GM10847 (cell line): ENCODE results near the gene LTBP1.

Experiments
- POLR2A ChIP-seq: IDR thresholded peaks from 2 replicates; pipeline ENCODE4 v1.6.1; 2011; ENCODE audit not compliant: insufficient read length; ENCODE audit errors: extremely low read depth

The LTBP1 gene

DNA sequence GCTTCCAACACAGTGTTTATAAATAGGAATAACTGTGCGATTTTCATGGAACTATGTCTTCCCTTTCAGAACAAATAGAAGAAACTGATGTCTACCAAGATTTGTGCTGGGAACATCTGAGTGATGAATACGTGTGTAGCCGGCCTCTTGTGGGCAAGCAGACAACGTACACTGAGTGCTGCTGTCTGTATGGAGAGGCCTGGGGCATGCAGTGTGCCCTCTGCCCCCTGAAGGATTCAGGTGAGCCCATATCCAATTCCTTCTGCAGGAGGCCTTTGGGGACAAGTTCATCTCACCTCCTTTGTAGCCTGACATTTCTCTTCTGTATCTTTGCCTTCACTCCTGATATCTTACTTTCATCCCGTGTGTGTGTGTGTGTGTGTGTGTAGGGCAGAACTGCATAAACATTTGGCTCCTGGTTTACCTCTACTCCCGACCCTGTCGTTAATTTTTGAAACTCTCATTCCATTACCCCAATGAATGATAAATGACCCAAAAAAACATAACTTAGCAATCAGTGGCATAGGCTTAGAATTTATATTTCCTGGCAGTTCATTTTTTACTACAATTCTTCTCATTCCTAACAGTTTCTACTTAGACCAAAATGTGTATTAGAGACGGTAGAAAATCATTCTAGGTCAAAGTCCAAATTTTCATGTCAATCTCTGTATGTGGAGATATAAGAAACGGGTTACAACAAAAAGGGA, 418.7 kb downstream of the LTBP1 start:
- no peak for TF ChIP-seq POLR2A

- TF ChIP-seq POLR2A, result no peak
Observed at GRCh38 chr2:33366473-33366872, 419.7 kb downstream of the LTBP1 start.

- no peak for TF ChIP-seq POLR2A
Observed at GRCh38 chr2:33369191-33369590, 422.4 kb downstream of the LTBP1 start.

DNA sequence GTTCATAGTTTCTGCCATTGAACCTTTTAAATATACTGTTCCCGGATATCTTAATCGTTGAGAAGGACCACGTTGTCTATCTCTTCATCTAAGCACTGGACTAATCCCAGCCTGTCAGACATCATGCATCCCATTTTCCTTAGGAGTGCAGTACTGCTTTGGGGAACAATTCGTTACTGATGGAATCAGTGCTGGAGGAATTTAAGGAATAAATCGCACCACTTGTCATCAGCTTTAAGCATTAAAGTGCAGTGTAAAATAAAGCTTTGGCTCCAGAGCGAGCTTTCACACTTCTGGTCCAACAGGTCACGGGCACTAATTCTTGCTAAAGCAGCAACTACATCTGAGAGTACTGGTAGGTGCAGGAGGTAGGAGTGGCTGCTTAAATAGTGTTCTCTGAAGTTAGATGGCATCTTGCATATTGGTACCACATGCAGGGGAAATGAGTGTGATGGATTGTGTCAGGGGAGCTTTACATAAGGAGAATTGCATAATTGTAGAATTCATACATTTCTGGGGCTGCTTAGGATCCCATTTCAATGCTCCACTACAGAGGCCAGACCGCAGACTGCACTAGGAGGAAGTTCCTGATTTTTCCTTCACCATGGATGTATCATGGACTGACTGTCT, 424.0 kb downstream of the LTBP1 start:
- no peak for TF ChIP-seq POLR2A

DNA sequence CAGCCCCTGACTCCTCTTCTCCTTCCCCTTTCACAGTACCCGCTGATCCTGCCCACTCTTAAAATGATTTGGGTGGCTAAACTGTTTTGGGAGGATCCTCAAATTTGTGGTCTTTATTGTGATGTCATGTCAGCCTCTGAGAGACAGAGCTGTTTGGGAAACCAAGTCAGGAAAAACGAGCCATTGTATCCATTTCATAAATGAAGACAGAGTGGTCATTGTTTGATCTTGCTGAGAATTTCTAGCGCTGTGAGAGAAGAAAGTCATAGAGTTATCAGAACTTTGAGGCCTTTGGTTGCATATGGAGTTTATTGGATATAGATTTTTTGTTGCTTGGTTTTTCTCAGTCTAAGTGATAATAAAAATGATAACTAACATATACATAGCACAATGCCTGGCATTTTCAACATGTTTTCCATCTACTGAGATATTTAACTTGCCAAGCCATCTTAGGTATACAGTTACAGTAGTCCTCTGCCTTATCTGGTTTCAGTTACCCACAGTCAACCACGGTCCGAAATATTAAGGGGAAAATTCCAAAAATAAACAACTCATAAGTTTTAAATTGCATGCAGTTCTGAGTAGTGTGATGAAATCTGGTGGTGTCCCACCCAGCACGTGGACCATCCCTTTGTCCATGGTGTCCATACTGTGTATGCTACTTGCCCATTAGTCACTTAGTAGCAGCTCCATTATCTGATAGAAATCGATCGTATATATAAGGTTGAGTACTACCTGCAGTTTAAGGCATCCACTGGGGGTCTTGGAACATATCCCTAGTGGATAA, 424.7 kb downstream of the LTBP1 start:
- TF ChIP-seq POLR2A, result no peak

- TF ChIP-seq POLR2A, result no peak
Observed at GRCh38 chr2:33372940-33373553, 426.3 kb downstream of the LTBP1 start.

DNA sequence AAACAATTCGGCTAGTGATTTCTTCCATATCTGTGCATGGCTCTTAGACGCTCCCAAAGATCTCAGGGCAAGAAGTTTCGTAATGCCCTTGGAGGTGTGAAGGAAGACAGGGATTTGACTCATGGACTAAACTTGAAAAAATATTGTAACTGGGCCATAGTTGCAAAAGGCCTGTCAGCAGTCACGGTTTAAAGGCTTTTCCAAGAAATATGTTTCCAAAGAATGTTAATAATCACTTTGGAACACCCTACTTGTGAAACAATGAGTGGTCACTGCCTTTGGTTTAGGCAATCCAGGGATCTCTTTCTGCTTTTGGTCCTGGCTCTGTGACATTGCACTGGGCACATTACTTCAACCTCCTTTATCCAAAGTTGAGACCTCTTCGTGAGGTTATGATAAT, 427.2 kb downstream of the LTBP1 start:
- no peak for TF ChIP-seq POLR2A

- TF ChIP-seq POLR2A, result no peak
Observed at GRCh38 chr2:33375054-33375453, 428.3 kb downstream of the LTBP1 start.

- no peak for TF ChIP-seq POLR2A
Observed at GRCh38 chr2:33377048-33377447, 430.3 kb downstream of the LTBP1 start.

- no peak for TF ChIP-seq POLR2A
Observed at GRCh38 chr2:33378556-33379210, 431.9 kb downstream of the LTBP1 start.

DNA sequence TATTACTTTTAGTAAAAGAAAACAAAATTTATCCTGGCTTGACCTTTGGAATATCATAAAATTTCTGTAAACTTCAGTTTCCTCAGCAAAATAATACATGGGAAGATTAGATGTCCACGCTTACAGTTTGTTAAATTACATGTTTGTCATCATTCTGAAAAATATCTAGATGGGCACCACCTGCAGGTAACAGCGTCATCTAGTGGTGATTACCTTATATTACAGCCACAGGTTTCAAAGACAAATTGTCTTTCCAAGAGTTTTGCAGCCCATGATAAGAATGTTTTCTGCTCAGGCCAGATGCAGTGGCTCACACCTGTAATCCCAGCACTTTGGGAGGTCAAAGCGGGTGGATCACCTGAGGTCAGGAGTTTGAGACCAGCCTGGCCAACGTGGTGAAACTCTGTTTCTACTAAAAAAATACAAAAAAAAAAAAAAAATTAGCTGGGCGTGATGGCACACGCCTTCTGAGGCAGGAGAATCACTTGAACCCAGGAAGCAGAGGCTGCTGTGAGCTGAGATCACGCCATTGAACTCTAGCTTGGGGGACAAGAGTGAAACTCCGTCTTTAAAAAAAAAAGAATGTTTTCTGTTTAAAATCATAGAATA, 433.4 kb downstream of the LTBP1 start:
- no peak for TF ChIP-seq POLR2A

GRCh38 chr2:33380719-33381118, 434.0 kb downstream of the LTBP1 start:
- TF ChIP-seq POLR2A, result no peak

DNA sequence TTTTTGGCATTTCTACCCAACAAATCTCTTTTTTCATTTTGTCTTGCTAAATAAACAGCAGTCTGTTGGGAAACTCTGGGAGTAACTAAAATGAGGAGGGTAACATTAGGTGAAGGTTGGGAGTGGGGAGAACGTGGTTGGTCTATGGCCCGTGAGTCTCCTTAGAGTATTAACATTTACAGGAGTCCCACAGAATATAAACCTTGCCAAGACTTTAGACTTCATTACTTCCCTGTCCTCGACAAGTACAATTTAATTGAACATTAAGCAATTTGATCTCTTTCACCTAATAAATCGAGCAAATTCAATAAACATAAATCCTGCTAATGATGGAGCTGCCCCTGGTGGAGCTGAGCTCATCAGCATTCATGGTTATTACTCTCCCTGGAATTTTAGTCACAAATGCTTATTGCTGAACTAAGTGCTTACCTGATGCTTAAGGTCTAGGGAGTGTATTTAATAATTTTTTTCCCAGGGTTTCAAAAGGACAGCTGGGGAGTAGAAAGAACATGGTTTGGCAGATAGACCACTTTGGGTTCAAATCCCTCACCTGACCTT, 434.6 kb downstream of the LTBP1 start:
- no peak for TF ChIP-seq POLR2A

- TF ChIP-seq POLR2A, result no peak
Observed at GRCh38 chr2:33383855-33384598, 437.3 kb downstream of the LTBP1 start.

DNA sequence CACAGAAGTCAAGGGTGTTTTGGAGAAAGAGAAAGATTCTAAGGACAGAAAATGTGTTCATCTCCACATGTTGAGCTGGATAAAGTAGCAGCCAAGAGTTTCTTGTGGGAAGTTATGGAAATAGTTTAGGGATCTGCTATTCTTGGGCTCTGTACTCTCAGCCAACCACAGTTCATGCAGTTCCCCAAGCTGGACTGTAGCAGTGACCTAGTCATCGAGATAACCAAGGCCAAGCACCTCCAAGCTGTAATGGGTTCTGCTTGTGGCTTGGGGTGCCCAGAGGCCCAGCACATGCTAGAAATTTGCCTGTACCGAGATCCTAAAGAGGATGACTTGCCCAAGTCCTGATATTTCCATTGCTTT, 437.8 kb downstream of the LTBP1 start:
- TF ChIP-seq POLR2A, result no peak
